HCT116 (cell line): ENCODE measurements around the gene PEAK1. TPM values are rescaled to one million over a fixed set of nuclear protein-coding genes. Genes with fewer than 3 reads are reported as not detected.

Experiments
- ATAC-seq: fragments of 200-7000 bp; cut with Tn5 transposase; 2 replicates; pipeline ENCODE4 v1.9.1; 2020; ENCODE audit warnings: mild to moderate bottlenecking, moderate library complexity
- BruUV-seq: library from RNA; stranded (reverse); fragments of 400-500 nt; replicated peaks from 2 replicates; lab custom pipeline; 2021; lab: Mats Ljungman, UMichigan
- CTCF ChIA-PET: fragments of 300-600 bp; sonication (Branson Sonifier 250); formaldehyde crosslinking; loops from one replicate; lab custom pipeline; 2021; ENCODE audit warnings: antibody characterized with exemption; lab: Charles Lee
- POLR2A ChIA-PET: fragments of 300-600, 350-600 bp; sonication (Branson Sonifier 250); formaldehyde crosslinking; loops from one replicate; lab custom pipeline; 2021; ENCODE audit warnings: antibody characterized with exemption; lab: Charles Lee
- RAD21 ChIA-PET, 2 experiments: fragments of 300-600 bp; sonication (Branson Sonifier 250); formaldehyde crosslinking; loops; one replicate each; lab custom pipeline; 2023; ENCODE audit warnings: low total read pairs in 2 of 2; ENCODE audit not compliant: uncharacterized antibody in 2 of 2, unreplicated experiment in 2 of 2, low non-redundant PET in 1 of 2; lab: Charles Lee
- DNase-seq: peaks from one replicate; pipeline ENCODE4 v3.0.0-alpha.2; 2010; ENCODE audit warnings: low read depth, low spot score
- H2AFZ ChIP-seq: fragments of 200-600 bp; shearing (Covaris generic), sonication (generic); 2 replicates; pipeline ENCODE4 v1.6.1; 2017; ENCODE audit warnings: low read depth, mixed run types, mixed read lengths, antibody characterized with exemption, low read length; ENCODE audit not compliant: poor library complexity, severe bottlenecking
- H3K27ac ChIP-seq: 2 replicates; pipeline ENCODE4 v1.5.1; 2012; ENCODE audit warnings: low read depth, low read length
- H3K27me3 ChIP-seq: fragments of 200-600 bp; sonication (generic); 2 replicates; pipeline ENCODE4 v1.6.1; 2016; ENCODE audit warnings: mixed run types, low read length, mixed read lengths; ENCODE audit not compliant: insufficient read depth
- H3K36me3 ChIP-seq, 2 experiments: fragments of 200-500 bp in 1 of 2; fragments of 200-600 bp in 1 of 2; sonication (Bioruptor generic) in 1 of 2; sonication (generic) in 1 of 2; 2 replicates each; pipeline versions ENCODE4 v1.5.1 to v1.6.1; 2014 to 2016; ENCODE audit warnings: low read length in 2 of 2, inconsistent platforms in 1 of 2, mixed read lengths in 1 of 2, mixed run types in 1 of 2; ENCODE audit not compliant: insufficient read depth in 2 of 2, control insufficient read depth in 1 of 2
- H3K4me1 ChIP-seq, 2 experiments: fragments of 200-600 bp in 1 of 2; sonication (generic) in 1 of 2; 2 replicates each; pipeline versions ENCODE4 v1.5.1 to v1.6.1; 2012 to 2017; ENCODE audit warnings: low read length in 2 of 2, inconsistent platforms in 1 of 2, mild to moderate bottlenecking in 1 of 2, mixed read lengths in 1 of 2, mixed run types in 1 of 2, moderate library complexity in 1 of 2; ENCODE audit not compliant: insufficient read depth in 2 of 2, control insufficient read depth in 1 of 2
- H3K4me2 ChIP-seq: fragments of 200-600 bp; sonication (generic); 2 replicates; pipeline ENCODE4 v1.6.1; 2017; ENCODE audit warnings: mixed run types, low read length, mixed read lengths
- H3K4me3 ChIP-seq, 2 experiments: fragments of 200-600 bp in 1 of 2; sonication (generic) in 1 of 2; replicated peaks in 1 of 2; 2 replicates each; pipeline ENCODE4 v1.5.1; 2011 to 2016; ENCODE audit warnings: low read length in 2 of 2, control low read depth in 1 of 2, low read depth in 1 of 2, mild to moderate bottlenecking in 1 of 2, mixed read lengths in 1 of 2, mixed run types in 1 of 2
- H3K79me2 ChIP-seq: fragments of 200-600 bp; sonication (generic); 2 replicates; pipeline ENCODE4 v1.6.1; 2017; ENCODE audit warnings: mild to moderate bottlenecking, mixed run types, low read length, moderate library complexity, mixed read lengths; ENCODE audit not compliant: insufficient read depth
- H3K9ac ChIP-seq: fragments of 200-600 bp; sonication (generic); 2 replicates; pipeline ENCODE4 v1.6.1; 2016; ENCODE audit warnings: low read length, mixed read lengths
- H3K9me2 ChIP-seq: fragments of 200-600 bp; sonication (generic), shearing (Covaris generic); 2 replicates; pipeline ENCODE4 v1.6.1; 2017; ENCODE audit warnings: mixed run types, mild to moderate bottlenecking, moderate library complexity; ENCODE audit not compliant: insufficient read depth
- H3K9me3 ChIP-seq, 2 experiments: fragments of 200-500 bp in 1 of 2; fragments of 200-600 bp in 1 of 2; sonication (Bioruptor generic) in 1 of 2; sonication (generic) in 1 of 2; 2 replicates each; pipeline ENCODE4 v1.6.1; 2014 to 2017; ENCODE audit warnings: low read length in 2 of 2, mixed read lengths in 2 of 2, inconsistent platforms in 1 of 2, low read depth in 1 of 2, mild to moderate bottlenecking in 1 of 2, mixed run types in 1 of 2, moderate library complexity in 1 of 2; ENCODE audit not compliant: control insufficient read depth in 1 of 2, insufficient read depth in 1 of 2
- H4K20me1 ChIP-seq: fragments of 200-600 bp; sonication (generic), shearing (Covaris generic); 2 replicates; pipeline ENCODE4 v1.6.1; 2017; ENCODE audit warnings: mixed run types, mild to moderate bottlenecking, moderate library complexity; ENCODE audit not compliant: insufficient read depth
- CBX3 ChIP-seq: IDR thresholded peaks from 2 replicates; pipeline ENCODE4 v1.6.1; 2012; ENCODE audit warnings: low read depth
- EGR1 ChIP-seq: IDR thresholded peaks from 2 replicates; pipeline ENCODE4 v1.6.1; 2012; ENCODE audit warnings: low read depth
- EZH2 ChIP-seq: fragments of 200-600 bp; sonication (generic); IDR thresholded peaks from 2 replicates; pipeline ENCODE4 v1.6.1; 2017; ENCODE audit warnings: antibody characterized with exemption, mixed run types
- FOSL1 ChIP-seq: IDR thresholded peaks from 2 replicates; pipeline ENCODE4 v1.6.1; 2012; ENCODE audit warnings: low read depth
- JUND ChIP-seq: IDR thresholded peaks from 2 replicates; pipeline ENCODE4 v1.6.1; 2012
- POLR2AphosphoS5 ChIP-seq: IDR thresholded peaks from 2 replicates; pipeline ENCODE4 v1.6.1; 2011; ENCODE audit warnings: mild to moderate bottlenecking, low read depth, low read length, moderate library complexity
- RAD21 ChIP-seq: IDR thresholded peaks from 2 replicates; pipeline ENCODE4 v1.6.1; 2012; ENCODE audit warnings: low read depth, mild to moderate bottlenecking
- SIN3A ChIP-seq: IDR thresholded peaks from 2 replicates; pipeline ENCODE4 v1.6.1; 2012; ENCODE audit warnings: low read depth
- ZNF274 ChIP-seq: fragments of 200-500 bp; sonication (Bioruptor generic); IDR thresholded peaks from 2 replicates; pipeline ENCODE4 v1.6.1; 2014; ENCODE audit warnings: mild to moderate bottlenecking, low read depth, low read length, inconsistent platforms
- intact Hi-C: fragments of 100-400 bp; cut with micrococcal nuclease; formaldehyde crosslinking; loops from 2 replicates; pipeline ENCODE4 v1.10.0; 2022
- total RNA-seq: library from RNA; stranded (reverse); gene quantifications from one replicate; pipeline ENCODE4 v1.2.1, GENCODE V29; 2021; ENCODE audit not compliant: unreplicated experiment
- TF ChIP-seq, protein P1 (sequence below): IDR thresholded peaks from 2 replicates; pipeline ENCODE4 v1.6.1; 2012; ENCODE audit warnings: low read depth
- TF ChIP-seq, protein P2 (sequence below): IDR thresholded peaks from 2 replicates; pipeline ENCODE4 v1.6.1; 2012

PEAK1 gene
- total RNA-seq, 1 experiment from 2014 or later: 23.4 TPM

DNA sequence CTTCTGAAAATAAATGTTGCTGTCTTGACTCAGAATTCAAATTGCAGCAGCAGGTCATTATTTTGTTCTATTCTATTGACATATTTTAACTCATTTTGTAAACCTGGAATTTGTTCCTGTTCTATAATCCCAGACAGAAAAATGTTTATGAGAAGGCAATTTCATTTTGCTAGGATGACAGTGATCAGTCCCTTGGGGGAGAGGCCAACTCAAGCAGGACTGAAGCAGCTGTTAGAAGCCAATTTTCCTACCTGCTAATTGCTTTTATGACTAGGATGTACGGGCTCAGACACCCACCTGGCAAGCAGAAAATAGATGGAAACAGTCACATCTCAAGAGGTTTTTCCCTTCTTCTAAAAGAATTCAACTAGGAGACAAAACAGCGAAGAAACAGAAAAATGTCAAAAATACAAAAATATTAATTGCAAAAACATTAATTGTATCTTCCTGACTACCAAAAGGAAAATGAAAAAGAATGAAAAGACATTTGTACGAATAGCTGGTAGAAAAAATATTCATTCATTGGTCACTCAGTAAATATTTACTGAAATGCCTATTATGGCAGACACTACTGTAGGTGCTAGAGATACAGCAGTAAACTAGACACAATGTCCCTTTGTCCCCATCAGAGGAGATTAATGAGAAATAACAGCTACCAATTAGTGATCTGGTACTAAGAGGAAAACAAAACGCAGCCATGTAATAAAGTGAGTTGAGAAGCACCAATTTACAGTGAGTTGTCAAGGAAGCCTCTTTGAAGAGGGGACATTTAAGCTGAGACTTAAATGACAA, 73.5 kb downstream of the PEAK1 start:
- no peak overlapping the region for H2AFZ ChIP-seq
- TF ChIP-seq FOSL1 (no peak), EGR1 (no peak), JUND (no peak), SIN3A (no peak), POLR2AphosphoS5 (no peak), ZNF274 (no peak), CBX3 (no peak), EZH2 (no peak), RAD21 (no peak)
- TF ChIP-seq, protein P1, sequence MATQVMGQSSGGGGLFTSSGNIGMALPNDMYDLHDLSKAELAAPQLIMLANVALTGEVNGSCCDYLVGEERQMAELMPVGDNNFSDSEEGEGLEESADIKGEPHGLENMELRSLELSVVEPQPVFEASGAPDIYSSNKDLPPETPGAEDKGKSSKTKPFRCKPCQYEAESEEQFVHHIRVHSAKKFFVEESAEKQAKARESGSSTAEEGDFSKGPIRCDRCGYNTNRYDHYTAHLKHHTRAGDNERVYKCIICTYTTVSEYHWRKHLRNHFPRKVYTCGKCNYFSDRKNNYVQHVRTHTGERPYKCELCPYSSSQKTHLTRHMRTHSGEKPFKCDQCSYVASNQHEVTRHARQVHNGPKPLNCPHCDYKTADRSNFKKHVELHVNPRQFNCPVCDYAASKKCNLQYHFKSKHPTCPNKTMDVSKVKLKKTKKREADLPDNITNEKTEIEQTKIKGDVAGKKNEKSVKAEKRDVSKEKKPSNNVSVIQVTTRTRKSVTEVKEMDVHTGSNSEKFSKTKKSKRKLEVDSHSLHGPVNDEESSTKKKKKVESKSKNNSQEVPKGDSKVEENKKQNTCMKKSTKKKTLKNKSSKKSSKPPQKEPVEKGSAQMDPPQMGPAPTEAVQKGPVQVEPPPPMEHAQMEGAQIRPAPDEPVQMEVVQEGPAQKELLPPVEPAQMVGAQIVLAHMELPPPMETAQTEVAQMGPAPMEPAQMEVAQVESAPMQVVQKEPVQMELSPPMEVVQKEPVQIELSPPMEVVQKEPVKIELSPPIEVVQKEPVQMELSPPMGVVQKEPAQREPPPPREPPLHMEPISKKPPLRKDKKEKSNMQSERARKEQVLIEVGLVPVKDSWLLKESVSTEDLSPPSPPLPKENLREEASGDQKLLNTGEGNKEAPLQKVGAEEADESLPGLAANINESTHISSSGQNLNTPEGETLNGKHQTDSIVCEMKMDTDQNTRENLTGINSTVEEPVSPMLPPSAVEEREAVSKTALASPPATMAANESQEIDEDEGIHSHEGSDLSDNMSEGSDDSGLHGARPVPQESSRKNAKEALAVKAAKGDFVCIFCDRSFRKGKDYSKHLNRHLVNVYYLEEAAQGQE: no peak
- TF ChIP-seq, protein P2, sequence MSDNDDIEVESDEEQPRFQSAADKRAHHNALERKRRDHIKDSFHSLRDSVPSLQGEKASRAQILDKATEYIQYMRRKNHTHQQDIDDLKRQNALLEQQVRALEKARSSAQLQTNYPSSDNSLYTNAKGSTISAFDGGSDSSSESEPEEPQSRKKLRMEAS: no peak
- no peaks in the 10 kb centered on the region for H3K27me3 ChIP-seq
- H3K9me3 ChIP-seq: no peaks in the 10 kb centered on the region
- H4K20me1 ChIP-seq: no peaks in the 10 kb centered on the region
- intact Hi-C loops: no loop called here
- H3K79me2 ChIP-seq: no peaks in the 10 kb centered on the region
- H3K36me3 ChIP-seq: no peaks in the 10 kb centered on the region
- H3K4me3 ChIP-seq: no peak overlapping the region
- H3K4me2 ChIP-seq: no peak overlapping the region
- ChIA-PET CTCF (no interaction called here), POLR2A (no interaction called here), RAD21 (no interaction called here)
- no peak for ATAC-seq
- no TSS peak for BruUV-seq
- H3K9me2 ChIP-seq: no peaks in the 10 kb centered on the region
- H3K27ac ChIP-seq: no peak overlapping the region
- H3K4me1 ChIP-seq: no peaks in the 10 kb centered on the region
- H3K9ac ChIP-seq: no peak overlapping the region
- no peak for DNase-seq
